Uterus (tissue), 4 donors: ENCODE data around the gene WRAP73. TPM values are rescaled to one million over a fixed set of nuclear protein-coding genes. Genes with fewer than 3 reads are reported as not detected.

Experiments
- DNase-seq, 2 donors: peaks; one replicate each; pipeline ENCODE4 v3.0.0-alpha.2; 2019 to 2020
- H3K27ac ChIP-seq, 2 donors: fragments of 200-600 bp; sonication (generic); 1 replicate in 1 of 2; 2 replicates in 1 of 2; pipeline ENCODE4 v1.5.1; 2016 to 2018
- H3K27me3 ChIP-seq, 2 donors: fragments of 200-600 bp; sonication (generic); one replicate each; pipeline ENCODE4 v1.5.1; 2018 to 2019; ENCODE audit warnings: control low read depth in 1 of 2
- H3K36me3 ChIP-seq, 2 donors: fragments of 200-600 bp; sonication (generic); one replicate each; pipeline ENCODE4 v1.5.1; 2019; ENCODE audit warnings: control low read depth in 1 of 2
- H3K4me1 ChIP-seq, 2 donors: fragments of 200-600 bp; sonication (generic); one replicate each; pipeline ENCODE4 v1.5.1; 2018 to 2019; ENCODE audit warnings: control low read depth in 1 of 2
- H3K4me3 ChIP-seq, 2 donors: fragments of 200-600 bp; sonication (generic); 1 replicate in 1 of 2; 2 replicates in 1 of 2; pipeline ENCODE4 v1.5.1; 2018 to 2019; ENCODE audit warnings: mild to moderate bottlenecking in 1 of 2
- H3K9me3 ChIP-seq, 2 donors: fragments of 200-600 bp; sonication (generic); one replicate each; pipeline ENCODE4 v1.5.1; 2019; ENCODE audit warnings: control low read depth in 1 of 2
- CTCF ChIP-seq, 4 experiments: fragments of 200-600 bp in 2 of 4; fragments of 450-650 bp in 2 of 4; sonication (generic) in 2 of 4; IDR thresholded peaks; one replicate each; pipeline ENCODE4 v1.5.1; 2016 to 2019; ENCODE audit warnings: antibody characterized with exemption in 4 of 4, mild to moderate bottlenecking in 2 of 4, moderate library complexity in 1 of 4
- POLR2A ChIP-seq, 2 donors: fragments of 450-650 bp; IDR thresholded peaks; one replicate each; pipeline ENCODE4 v1.6.1; 2016; ENCODE audit warnings: antibody characterized with exemption in 2 of 2, mild to moderate bottlenecking in 1 of 2, moderate library complexity in 1 of 2
- intact Hi-C: fragments of 100-400 bp; cut with DNase I; formaldehyde crosslinking; loops from one replicate; pipeline ENCODE4 v1.15.1; 2023; ENCODE audit warnings: low total_unique reads
- total RNA-seq, 4 donors: library from RNA; depleted of rRNA in 3 of 4; stranded (reverse); fragments of >200 nt in 3 of 4; gene quantifications; one replicate each; pipeline versions ENCODE4 v1.1.0 to v1.2.4, GENCODE V29; 2014 to 2023
- donor health status: DM: yes; HTN: yes; CAD: no.

The WRAP73 gene
- total RNA-seq, 4 donors from 2014 or later, result 4.6 to 31.7 (median 25.0) TPM

GRCh38 chr1:3660704-3661103 lies 10.8 kb upstream of the WRAP73 start:
- TF ChIP-seq CTCF (IDR thresholded peaks at IDR 0.05) (no peak), POLR2A (IDR thresholded peaks at IDR 0.05) (no peak)

GRCh38 chr1:3659093-3659492 lies 9.2 kb upstream of the WRAP73 start:
- DNase-seq, result no peak
- no peak overlapping the region for H3K27ac ChIP-seq
- TF ChIP-seq POLR2A (IDR thresholded peaks at IDR 0.05), result no peak
- TF ChIP-seq CTCF (IDR thresholded peaks at IDR 0.05), result no peak
- no peaks in the 10 kb centered on the region for H3K4me1 ChIP-seq
- no peaks in the 10 kb centered on the region for H3K27me3 ChIP-seq
- intact Hi-C loops, result no loop called here
- no peaks in the 10 kb centered on the region for H3K9me3 ChIP-seq
- no peaks in the 10 kb centered on the region for H3K36me3 ChIP-seq
- no peak overlapping the region for H3K4me3 ChIP-seq

More at GRCh38 chr1:3660704-3661103, 10.8 kb upstream of the WRAP73 start:
- no peaks in the 10 kb centered on the region for H3K4me1 ChIP-seq
- no peak overlapping the region for H3K27ac ChIP-seq
- DNase-seq, result no peak
- no peaks in the 10 kb centered on the region for H3K9me3 ChIP-seq
- H3K4me3 ChIP-seq, result no peak overlapping the region
- H3K27me3 ChIP-seq, result no peaks in the 10 kb centered on the region
- H3K36me3 ChIP-seq, result no peaks in the 10 kb centered on the region
- intact Hi-C loops, result no loop called here

- no peak for TF ChIP-seq CTCF (IDR thresholded peaks at IDR 0.05)
- no peak for TF ChIP-seq POLR2A (IDR thresholded peaks at IDR 0.05)
- H3K27me3 ChIP-seq, result peaks cover 0 to 4% of the 10 kb centered on the region in 2 donors
- intact Hi-C loops, result no loop called here
These were observed 8.3 kb upstream of the WRAP73 start for GRCh38 chr1:3658231-3658615.

GRCh38 chr1:3657578-3658230 lies 7.8 kb upstream of the WRAP73 start:
- TF ChIP-seq POLR2A (IDR thresholded peaks at IDR 0.05) (no peak), CTCF (IDR thresholded peaks at IDR 0.05) (no peak)
- H3K4me1 ChIP-seq, result peaks cover 0 to 3% of the 10 kb centered on the region in 2 donors
- H3K27ac ChIP-seq, result no peak overlapping the region
- no peaks in the 10 kb centered on the region for H3K36me3 ChIP-seq
- H3K9me3 ChIP-seq, result no peaks in the 10 kb centered on the region
- no peak overlapping the region for H3K4me3 ChIP-seq
- no peak for DNase-seq
- intact Hi-C loops, result no loop called here
- H3K27me3 ChIP-seq, result peaks cover 0 to 9% of the 10 kb centered on the region in 2 donors

More at GRCh38 chr1:3658231-3658615, 8.3 kb upstream of the WRAP73 start:
- no peak overlapping the region for H3K4me3 ChIP-seq
- DNase-seq, result no peak
- no peaks in the 10 kb centered on the region for H3K36me3 ChIP-seq
- H3K4me1 ChIP-seq, result no peaks in the 10 kb centered on the region
- H3K9me3 ChIP-seq, result no peaks in the 10 kb centered on the region
- no peak overlapping the region for H3K27ac ChIP-seq

GRCh38 chr1:3657096-3657475 lies 7.2 kb upstream of the WRAP73 start:
- H3K27me3 ChIP-seq, result peaks cover 2 to 10% of the 10 kb centered on the region in 2 donors

More at GRCh38 chr1:3657096-3657475, 7.2 kb upstream of the WRAP73 start:
- no peak for DNase-seq
- Histone ChIP-seq H3K9me3 (no peaks in the 10 kb centered on the region), H3K4me3 (no peak overlapping the region), H3K4me1 (peaks cover 0 to 9% of the 10 kb centered on the region in 2 donors), H3K27ac (no peak overlapping the region), H3K36me3 (no peaks in the 10 kb centered on the region)
- intact Hi-C loops, result no loop called here
- no peak for TF ChIP-seq CTCF (IDR thresholded peaks at IDR 0.05)
- TF ChIP-seq POLR2A (IDR thresholded peaks at IDR 0.05), result no peak
